HepG2 (cell line): ENCODE results near the gene ACACB. TPM values are rescaled to one million over a fixed set of nuclear protein-coding genes. Genes with fewer than 3 reads are reported as not detected.

Source experiments
- ATAC-seq: fragments of 200-7000 bp; cut with Tn5 transposase; 3 replicates; pipeline ENCODE4 v1.9.1; 2020; ENCODE audit warnings: mild to moderate bottlenecking, moderate library complexity
- BruUV-seq: library from RNA; stranded (reverse); fragments of 400-500 nt; replicated peaks from 2 replicates; lab custom pipeline; 2021; lab: Mats Ljungman, UMichigan
- CTCF ChIA-PET: fragments of 300-600 bp; formaldehyde crosslinking; extraction: SDS; loops from one replicate; lab custom pipeline; 2021; ENCODE audit warnings: low total read pairs, inconsistent platforms, low intra/inter-chr PET ratio; lab: Yijun Ruan, JAX
- POLR2A ChIA-PET: fragments of 350-600 bp; sonication (Branson Sonifier 250); formaldehyde crosslinking; loops from one replicate; lab custom pipeline; 2020; ENCODE audit warnings: antibody characterized with exemption, inconsistent platforms; lab: Yijun Ruan, JAX
- DNase-seq: peaks from one replicate; pipeline ENCODE4 v3.0.0-alpha.2; 2015; ENCODE audit warnings: low spot score
- FAIRE-seq: peaks from 3 replicates; lab custom pipeline; 2011; peaks lifted over from hg19 to GRCh38; lab: Jason Lieb, UNC
- H2AFZ ChIP-seq: one replicate; pipeline ENCODE4 v1.6.1; 2011; ENCODE audit warnings: low read length, inconsistent platforms
- H3K27ac ChIP-seq: fragments of 300-600 bp; 3 replicates; pipeline ENCODE4 v1.8.0; 2011; ENCODE audit warnings: mixed run types, mild to moderate bottlenecking, mixed read lengths, low read length, inconsistent platforms; ENCODE audit not compliant: insufficient read depth; ENCODE audit errors: extremely low read length
- H3K27me3 ChIP-seq, 2 experiments: fragments of 200-600 bp in 1 of 2; 2 replicates in 1 of 2; 3 replicates in 1 of 2; pipeline versions ENCODE4 v1.6.0 to v1.8.0; 2011; ENCODE audit warnings: low read length in 2 of 2, mild to moderate bottlenecking in 2 of 2, moderate library complexity in 2 of 2, inconsistent platforms in 1 of 2; ENCODE audit not compliant: insufficient read depth in 2 of 2, control insufficient read depth in 1 of 2
- H3K36me3 ChIP-seq, 2 experiments: fragments of 200-600 bp in 1 of 2; replicated peaks in 1 of 2; 2 replicates in 1 of 2; 3 replicates in 1 of 2; pipeline versions ENCODE4 v1.5.1 to v1.8.0; 2011; ENCODE audit warnings: low read length in 2 of 2, inconsistent platforms in 1 of 2; ENCODE audit not compliant: insufficient read depth in 2 of 2, control insufficient read depth in 1 of 2
- H3K4me1 ChIP-seq: 2 replicates; pipeline ENCODE4 v1.5.1; 2012; ENCODE audit warnings: low read length, inconsistent platforms; ENCODE audit not compliant: insufficient read depth
- H3K4me2 ChIP-seq: 2 replicates; pipeline ENCODE4 v1.6.0; 2011; ENCODE audit warnings: low read depth, low read length, inconsistent platforms
- H3K4me3 ChIP-seq, 3 experiments: fragments of 200-600 bp in 1 of 3; sonication (generic), shearing (Covaris generic) in 1 of 3; replicated peaks in 1 of 3; 2 replicates each; pipeline ENCODE4 v1.5.1; 2011 to 2016; ENCODE audit warnings: low read length in 3 of 3, inconsistent platforms in 2 of 3, low read depth in 2 of 3, mild to moderate bottlenecking in 2 of 3, control low read depth in 1 of 3, mixed read lengths in 1 of 3; ENCODE audit not compliant: insufficient read depth in 1 of 3
- H3K79me2 ChIP-seq: one replicate; pipeline ENCODE4 v1.6.1; 2011; ENCODE audit warnings: low read length, inconsistent platforms; ENCODE audit not compliant: insufficient read depth
- H3K9ac ChIP-seq: 2 replicates; pipeline ENCODE4 v1.6.0; 2011; ENCODE audit warnings: mild to moderate bottlenecking, low read depth, low read length, inconsistent platforms; ENCODE audit not compliant: insufficient read depth
- H3K9me3 ChIP-seq: 2 replicates; pipeline ENCODE4 v1.5.1; 2012; ENCODE audit warnings: mild to moderate bottlenecking, low read length
- H4K20me1 ChIP-seq: 2 replicates; pipeline ENCODE4 v1.6.0; 2011; ENCODE audit warnings: inconsistent platforms, mild to moderate bottlenecking, low read length, moderate library complexity; ENCODE audit not compliant: insufficient read depth
- DRAP1 ChIP-seq: IDR thresholded peaks from 2 replicates; pipeline ENCODE4 v1.6.1; 2016; ENCODE audit warnings: missing genetic modification reagents, missing compliant biosample characterization
- NFAT5 ChIP-seq: sonication (generic); formaldehyde crosslinking; IDR thresholded peaks from 2 replicates; pipeline ENCODE4 v1.4.0; 2020; ENCODE audit warnings: missing genetic modification reagents
- WIZ ChIP-seq: sonication (generic); formaldehyde crosslinking; IDR thresholded peaks from 2 replicates; pipeline ENCODE4 v1.5.1; 2020; ENCODE audit warnings: mild to moderate bottlenecking, missing genetic modification reagents
- ZFY ChIP-seq: sonication (generic); formaldehyde crosslinking; IDR thresholded peaks from 2 replicates; pipeline ENCODE4 v1.4.0; 2020; ENCODE audit warnings: missing genetic modification reagents
- ZNF614 ChIP-seq: IDR thresholded peaks from 2 replicates; pipeline ENCODE4 v1.6.1; 2018; ENCODE audit warnings: missing biosample characterization, missing genetic modification reagents, inconsistent platforms, borderline replicate concordance
- ZNF629 ChIP-seq: sonication (generic); formaldehyde crosslinking; conservative IDR thresholded peaks from 2 replicates; pipeline ENCODE4 v1.5.0; 2020; ENCODE audit warnings: missing genetic modification reagents
- WGBS: methylation state at CpG from one replicate; pipeline ENCODE4 v1.1.6; 2017; ENCODE audit warnings: low lambda C conversion rate; 5-methylcytosine and 5-hydroxymethylcytosine counted together
- in situ Hi-C: cut with HindIII; loops from 2 replicates; pipeline ENCODE4 v1.10.0; 2017; ENCODE audit warnings: low pct_unique_long_range_greater_than_20kb; ENCODE audit not compliant: extremely low pct_ligation_motif_present
- intact Hi-C: fragments of 100-400 bp; cut with micrococcal nuclease; formaldehyde crosslinking; loops from one replicate; pipeline ENCODE4 v1.10.0; 2022; ENCODE audit not compliant: unreplicated experiment
- polyA plus RNA-seq, 8 experiments: library from polyadenylated mRNA; depleted of rRNA in 3 of 8; stranded (reverse) in 7 of 8; unstranded in 1 of 8; fragments of >200 nt; fragmentation: Illumina TruSeq in 4 of 8; extraction: Trizol in 4 of 8; gene quantifications; 2 replicates each; pipeline versions ENCODE4 v1.2.1 to v1.2.3, GENCODE V29; 2011 to 2016; ENCODE audit warnings: low read depth in 4 of 8, missing spikeins in 1 of 8, mixed read lengths in 1 of 8; ENCODE audit not compliant: insufficient read depth in 1 of 8
- total RNA-seq, 5 experiments: library from RNA; depleted of rRNA; stranded (reverse); fragments of >200 nt; fragmentation: Illumina TruSeq; extraction: Trizol; gene quantifications; 2 replicates each; pipeline ENCODE4 v1.2.3, GENCODE V29; 2016; ENCODE audit warnings: low read depth in 1 of 5

The ACACB gene
- total and polyA plus RNA-seq, 2 of the 13 experiments (the other 11 are each of a cell fraction or from before 2014, with no cell fraction given), result 6.2 to 8.6 TPM

DNA sequence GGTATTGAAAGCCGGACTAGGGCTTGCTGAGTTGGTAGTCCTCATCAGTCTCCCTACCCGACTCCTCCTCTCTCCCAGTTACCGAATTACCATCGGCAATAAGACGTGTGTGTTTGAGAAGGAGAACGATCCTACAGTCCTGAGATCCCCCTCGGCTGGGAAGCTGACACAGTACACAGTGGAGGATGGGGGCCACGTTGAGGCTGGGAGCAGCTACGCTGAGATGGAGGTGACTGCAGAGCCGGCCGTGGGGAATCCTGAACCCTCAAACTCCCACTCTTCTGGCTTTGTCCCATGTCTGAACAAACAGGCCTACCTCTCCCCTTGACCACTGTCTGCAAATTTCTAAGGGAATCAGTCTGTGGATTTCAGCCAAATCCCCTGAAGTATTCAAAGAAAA, 82.9 kb downstream of the ACACB start (continued):
- TF ChIP-seq NFAT5 (CRISPR knock-in tag) (no peak), ZNF614 (CRISPR knock-in tag) (no peak), ZFY (CRISPR knock-in tag) (no peak), DRAP1 (no peak)

- ATAC-seq (no peak), FAIRE-seq (no peak), DNase-seq (no peak)
- 0 out of 2 replicates have a peak, but pooled peaks cover 2% of the 10 kb centered on the region for H4K20me1 ChIP-seq
- TF ChIP-seq ZNF629 (CRISPR knock-in tag) (peak; percentile 68), WIZ (CRISPR knock-in tag) (no peak)
- intact Hi-C loops (no loop called here), in situ Hi-C loops (no loop called here)
- H3K27ac ChIP-seq, result no peak overlapping the region
- H3K79me2 ChIP-seq, result no peaks in the 10 kb centered on the region
- BruUV-seq, result no TSS peak
- peaks cover 4 to 25% of the 10 kb centered on the region in 2 experiments; a peak in 4 of 5 replicates for H3K36me3 ChIP-seq
- H3K9me3 ChIP-seq, result no peaks in the 10 kb centered on the region
- no peak overlapping the region for H3K4me2 ChIP-seq
- ChIA-PET CTCF (no interaction called here), POLR2A (no interaction called here)
- WGBS, result 98% methylated on average over 14 of the region's 14 CpGs
- H3K27me3 ChIP-seq, result no peaks in the 10 kb centered on the region
- peaks cover 30% of the 10 kb centered on the region for H3K4me1 ChIP-seq
- no peak overlapping the region for H3K4me3 ChIP-seq
- no peak overlapping the region for H3K9ac ChIP-seq
- no peak overlapping the region for H2AFZ ChIP-seq
These were observed 84.6 kb downstream of the ACACB start for GRCh38 chr12:109200825-109201495.
